Neutrophil (primary cell): ENCODE data around the gene SLC9A3.

Experiments used
- H3K27ac ChIP-seq: fragments of 200-600 bp; sonication (generic); 2 replicates; pipeline ENCODE4 v1.5.1; 2016; ENCODE audit warnings: mild to moderate bottlenecking, moderate library complexity
- H3K27me3 ChIP-seq: fragments of 200-600 bp; sonication (generic); 2 replicates; pipeline ENCODE4 v1.6.0; 2016; ENCODE audit warnings: mild to moderate bottlenecking
- H3K36me3 ChIP-seq: fragments of 200-600 bp; sonication (generic); 2 replicates; pipeline ENCODE4 v1.5.1; 2017
- H3K4me1 ChIP-seq, 2 experiments: fragments of 200-600 bp in 1 of 2; sonication (generic) in 1 of 2; 1 replicate in 1 of 2; 2 replicates in 1 of 2; pipeline versions ENCODE4 v1.5.1 to v1.6.1; 2013 to 2016; ENCODE audit warnings: low read depth in 1 of 2, low read length in 1 of 2, mild to moderate bottlenecking in 1 of 2, moderate library complexity in 1 of 2; ENCODE audit not compliant: control insufficient read depth in 1 of 2, insufficient read depth in 1 of 2
- H3K4me3 ChIP-seq, 2 experiments: fragments of 200-600 bp in 1 of 2; sonication (generic) in 1 of 2; 1 replicate in 1 of 2; 2 replicates in 1 of 2; pipeline ENCODE4 v1.5.1; 2013 to 2016; ENCODE audit warnings: low read depth in 1 of 2, low read length in 1 of 2, mild to moderate bottlenecking in 1 of 2, moderate library complexity in 1 of 2
- H3K9me3 ChIP-seq: fragments of 200-600 bp; sonication (generic); 2 replicates; pipeline ENCODE4 v1.5.1; 2016
- CTCF ChIP-seq: fragments of 200-600 bp; sonication (generic); IDR thresholded peaks from 2 replicates; pipeline ENCODE4 v1.5.1; 2016; ENCODE audit warnings: antibody characterized with exemption

SLC9A3 gene

DNA sequence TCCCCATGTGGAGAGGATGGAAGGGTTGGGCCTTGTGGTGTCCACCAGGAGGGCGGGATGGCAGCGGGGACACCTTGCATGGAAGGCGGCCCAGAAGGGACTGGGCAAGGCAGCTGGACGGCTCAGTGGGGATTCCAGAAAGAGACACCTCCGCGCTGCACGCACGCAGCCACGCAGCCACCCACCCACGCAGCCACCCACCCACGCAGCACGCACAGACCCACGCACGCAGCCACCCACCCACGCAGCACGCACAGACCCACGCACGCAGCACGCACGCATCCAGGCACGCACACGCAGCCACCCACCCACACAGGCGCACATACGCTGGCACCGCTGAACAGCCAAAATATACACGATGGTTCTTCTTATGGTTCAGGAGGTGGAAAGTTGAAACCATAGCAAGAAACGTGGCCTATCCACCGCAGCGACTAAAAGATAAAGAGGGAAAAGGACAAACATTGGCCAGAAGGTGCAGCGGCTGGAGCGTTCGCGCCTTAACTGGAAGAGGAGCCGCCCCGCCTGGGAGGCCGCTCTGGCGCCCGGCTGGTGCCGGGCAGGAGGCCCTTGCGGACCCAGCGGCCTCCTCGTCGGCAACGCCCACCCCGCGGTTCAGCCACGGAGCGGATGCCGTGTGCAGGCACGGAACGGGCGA lies 103.5 kb downstream of the SLC9A3 start:
- H3K9me3 ChIP-seq = no peaks in the 10 kb centered on the region
- no peaks in the 10 kb centered on the region for H3K36me3 ChIP-seq
- H3K27ac ChIP-seq = no peak overlapping the region
- TF ChIP-seq CTCF = no peak
- H3K4me3 ChIP-seq = no peak overlapping the region
- H3K27me3 ChIP-seq = peaks cover 1% of the 10 kb centered on the region
- H3K4me1 ChIP-seq = peaks cover 0 to 1% of the 10 kb centered on the region in 2 experiments
